ENCODE data around the gene ZNF90. TPM values are rescaled to one million over a fixed set of nuclear protein-coding genes. Genes with fewer than 3 reads are reported as not detected.
"Not testable (repeated sequence)": the region's sequence is repeated elsewhere in the genome, so short reads cannot be mapped to it uniquely, and the experiment has no call there.

ZNF90 gene
- total RNA-seq, 1 experiment from 2014 or later: 88.7 TPM

DNA sequence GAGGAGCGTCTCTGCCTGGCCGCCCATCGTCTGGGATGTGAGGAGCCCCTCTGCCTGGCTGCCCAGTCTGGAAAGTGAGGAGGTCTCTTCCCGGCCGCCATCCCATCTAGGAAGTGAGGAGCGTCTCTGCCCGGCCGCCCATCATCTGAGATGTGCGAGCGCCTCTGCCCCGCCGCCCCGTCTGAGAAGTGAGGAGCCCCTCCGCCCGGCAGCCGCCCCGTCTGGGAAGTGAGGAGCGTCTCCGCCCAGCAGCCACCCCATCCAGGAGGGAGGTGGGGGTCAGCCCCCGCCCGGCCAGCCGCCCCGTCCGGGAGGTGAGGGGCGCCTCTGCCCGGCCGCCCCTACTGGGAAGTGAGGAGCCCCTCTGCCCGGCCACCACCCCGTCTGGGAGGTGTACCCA is 59.9 kb downstream of the ZNF90 start:
- not testable (repeated sequence) for H3K79me1 ChIP-seq (ENCODE audit: insufficient read depth, low read depth, low read length, poor library complexity, severe bottlenecking); H3K9me3 ChIP-seq (ENCODE audit: control insufficient read depth, low read depth, low read length); H4K20me1 ChIP-seq (ENCODE audit: control insufficient read depth, insufficient read depth, insufficient read length); H3K56ac ChIP-seq (ENCODE audit: insufficient read length, low read depth, low read length); H3K27ac ChIP-seq (ENCODE audit: insufficient read length, low read depth, low read length); H2BK20ac ChIP-seq (ENCODE audit: low read depth, low read length, poor library complexity, severe bottlenecking); H4K8ac ChIP-seq (replicated peaks; ENCODE audit: insufficient read length, low read depth, low read length); H3K23me2 ChIP-seq (ENCODE audit: insufficient read length, low read depth, low read length, poor library complexity, severe bottlenecking); H3K4ac ChIP-seq (ENCODE audit: low read depth, low read length); H3K18ac ChIP-seq (ENCODE audit: insufficient read length, low read depth, low read length); H3K14ac ChIP-seq (ENCODE audit: insufficient read depth, low read length); H2BK5ac ChIP-seq (ENCODE audit: insufficient read length, low read length); H3K9ac ChIP-seq (ENCODE audit: extremely low read depth, insufficient read length, low read length); H2BK12ac ChIP-seq (ENCODE audit: insufficient read length, low read depth, low read length); H3K4me3 Mint-ChIP-seq; H3K23ac ChIP-seq (ENCODE audit: insufficient read length, low read depth, low read length); DNase-seq; H2BK120ac ChIP-seq (ENCODE audit: low read depth, low read length, poor library complexity, severe bottlenecking); H3K27ac Mint-ChIP-seq; H3K27me3 ChIP-seq (ENCODE audit: insufficient read depth, low read length); H2AFZ ChIP-seq (ENCODE audit: low read length); H3K79me2 ChIP-seq (ENCODE audit: insufficient read depth, low read length); H2BK15ac ChIP-seq (ENCODE audit: low read depth, low read length); H4K5ac ChIP-seq (ENCODE audit: insufficient read length, low read depth, low read length); H3T11ph ChIP-seq (ENCODE audit: low read length); H4K91ac ChIP-seq (ENCODE audit: insufficient read length, low read depth, low read length); H3K4me1 ChIP-seq (ENCODE audit: insufficient read depth, low read length); H2AK5ac ChIP-seq (ENCODE audit: insufficient read length, low read length); H3K4me2 ChIP-seq (ENCODE audit: insufficient read depth, insufficient read length, low read length); H3K27me3 Mint-ChIP-seq (ENCODE audit: low read depth)
- peaks cover 16 to 34% of the 10 kb centered on the region in 2 experiments for H3K9me3 Mint-ChIP-seq
- WGBS (ENCODE audit: extremely low coverage, insufficient read length, low lambda C conversion rate): no CpG with 5 or more reads among the region's 29 CpGs
- H3K36me3 Mint-ChIP-seq (ENCODE audit: insufficient read depth in 1 of 3, low read depth in 3 of 3): peaks cover 5 to 17% (median 16%) of the 10 kb centered on the region in 3 experiments
- peaks cover 9 to 11% of the 10 kb centered on the region in 2 experiments for H3K4me1 Mint-ChIP-seq

Data from H9 (cell line).